ENCODE measurements around the gene TRIM22.
A peak's percentile ranks its signal among the peaks of the same experiment; 100 is the strongest.
"Not testable (repeated sequence)": the region's sequence is repeated elsewhere in the genome, so short reads cannot be mapped to it uniquely, and the experiment has no call there.

The TRIM22 gene, protein sequence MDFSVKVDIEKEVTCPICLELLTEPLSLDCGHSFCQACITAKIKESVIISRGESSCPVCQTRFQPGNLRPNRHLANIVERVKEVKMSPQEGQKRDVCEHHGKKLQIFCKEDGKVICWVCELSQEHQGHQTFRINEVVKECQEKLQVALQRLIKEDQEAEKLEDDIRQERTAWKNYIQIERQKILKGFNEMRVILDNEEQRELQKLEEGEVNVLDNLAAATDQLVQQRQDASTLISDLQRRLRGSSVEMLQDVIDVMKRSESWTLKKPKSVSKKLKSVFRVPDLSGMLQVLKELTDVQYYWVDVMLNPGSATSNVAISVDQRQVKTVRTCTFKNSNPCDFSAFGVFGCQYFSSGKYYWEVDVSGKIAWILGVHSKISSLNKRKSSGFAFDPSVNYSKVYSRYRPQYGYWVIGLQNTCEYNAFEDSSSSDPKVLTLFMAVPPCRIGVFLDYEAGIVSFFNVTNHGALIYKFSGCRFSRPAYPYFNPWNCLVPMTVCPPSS

GRCh38 chr11:5689551-5689983 lies at the start of gene TRIM22:
Gene TRIM22, plus strand, starts transcription at chr11:5689790. Its CDS starts 6,443 bp downstream, at chr11:5696233.
- H3K4me3 ChIP-seq (ENCODE audit: low read depth, low read length) = peak within 1 kb of the TSS; percentile 13

DNA sequence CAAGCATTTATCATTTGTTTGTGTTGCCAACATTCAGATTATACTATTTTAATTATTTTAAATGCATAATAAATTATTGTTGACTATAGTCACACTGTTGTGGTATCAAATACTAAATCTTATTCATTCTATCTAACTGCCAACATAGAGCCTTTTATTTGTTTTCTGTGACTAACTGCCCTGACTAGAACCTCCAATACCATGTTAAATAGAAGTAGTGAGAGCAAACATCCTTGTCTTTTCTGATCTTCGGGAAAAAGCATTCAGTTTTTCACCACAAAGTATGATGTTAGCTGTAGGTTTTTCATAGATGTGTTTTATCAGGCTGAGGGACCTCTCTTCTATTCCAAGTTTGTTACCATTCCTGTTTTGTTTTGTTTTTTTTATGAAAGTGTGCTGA lies 49.6 kb upstream of the TRIM22 start:
- no peak overlapping the region for H3K4me3 ChIP-seq (ENCODE audit: low read depth, low read length)

- H3K4me3 ChIP-seq (ENCODE audit: low read depth, low read length) = no peak overlapping the region
Observed at GRCh38 chr11:5643585-5643984, 46.0 kb upstream of the TRIM22 start.

GRCh38 chr11:5646139-5646538 lies 43.5 kb upstream of the TRIM22 start:
- H3K4me3 ChIP-seq (ENCODE audit: low read depth, low read length) = no peak overlapping the region

DNA sequence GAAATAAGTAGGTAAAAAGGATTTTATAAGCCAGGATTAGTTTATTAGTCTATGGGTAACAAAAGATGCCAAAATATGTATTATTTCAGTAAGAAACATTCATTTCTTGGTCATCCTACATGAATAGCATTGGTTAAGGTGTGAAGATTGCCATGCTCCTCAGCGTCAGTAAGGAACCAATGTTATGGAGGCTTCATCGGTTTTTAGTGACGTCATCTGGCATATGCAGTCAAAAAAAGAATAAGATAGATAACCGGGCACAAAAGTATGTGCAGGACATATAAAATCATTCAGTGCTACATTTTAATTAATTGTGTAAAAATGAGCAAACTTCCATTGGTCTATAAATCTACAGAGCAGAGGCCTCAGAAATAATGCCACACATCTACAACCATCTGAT lies 34.1 kb upstream of the TRIM22 start:
- H3K4me3 ChIP-seq (ENCODE audit: low read depth, low read length) = no peak overlapping the region

DNA sequence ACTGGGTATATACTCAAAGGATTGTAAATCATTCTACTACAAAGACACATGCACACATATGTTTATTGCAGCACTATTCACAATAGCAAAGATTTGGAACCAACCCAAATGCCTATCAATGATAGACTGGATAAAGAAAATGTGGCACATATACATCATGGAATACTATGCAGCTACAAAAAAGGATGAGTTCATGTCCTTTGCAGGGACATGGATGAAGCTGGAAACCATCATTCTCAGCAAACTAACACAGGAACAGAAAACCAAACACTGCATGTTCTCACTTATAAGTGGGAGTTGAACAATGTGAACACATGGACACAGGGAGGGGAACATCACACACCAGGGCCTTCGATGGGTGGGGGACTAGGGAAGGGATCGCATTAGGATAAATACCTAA lies 32.6 kb upstream of the TRIM22 start:
- H3K4me3 ChIP-seq (ENCODE audit: low read depth, low read length) = not testable (repeated sequence)

DNA sequence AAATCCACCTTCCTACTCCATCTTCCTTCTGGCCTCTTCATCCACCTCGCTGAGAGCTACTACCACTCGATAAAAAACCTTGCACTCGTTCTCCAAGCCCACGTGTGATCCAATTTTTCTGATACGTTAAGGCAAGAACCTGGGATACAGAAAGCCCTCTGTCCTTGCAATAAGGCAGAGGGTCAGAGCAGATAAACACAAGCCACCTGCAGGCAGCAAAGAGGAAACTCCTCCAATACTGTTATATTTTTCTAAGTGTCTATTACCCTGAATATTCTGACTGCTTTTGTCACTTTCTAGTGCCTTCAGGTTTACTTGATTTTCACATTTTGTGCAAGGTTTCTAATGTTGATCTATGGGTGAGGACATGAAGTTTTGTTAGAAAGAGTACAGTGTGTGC lies 31.3 kb upstream of the TRIM22 start:
- no peak overlapping the region for H3K4me3 ChIP-seq (ENCODE audit: low read depth, low read length)

DNA sequence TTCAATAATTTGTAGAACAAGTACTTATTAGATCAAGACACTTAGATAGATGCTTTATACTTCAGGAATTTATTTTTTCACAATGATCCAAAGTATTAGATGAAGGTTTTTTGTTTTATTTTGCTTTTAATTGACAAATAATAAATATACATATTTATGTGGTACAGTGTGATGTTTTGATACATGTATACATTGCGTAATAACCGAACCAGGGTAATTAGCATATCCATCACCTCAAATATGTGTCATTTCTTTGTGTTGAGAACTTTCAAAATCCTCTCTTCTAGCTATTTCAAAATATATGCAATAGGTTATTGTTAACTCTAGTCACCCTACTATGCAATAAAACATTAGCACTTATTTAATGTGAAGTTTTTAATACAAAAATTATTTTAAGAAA lies 26.1 kb upstream of the TRIM22 start:
- H3K4me3 ChIP-seq (ENCODE audit: low read depth, low read length) = no peak overlapping the region

DNA sequence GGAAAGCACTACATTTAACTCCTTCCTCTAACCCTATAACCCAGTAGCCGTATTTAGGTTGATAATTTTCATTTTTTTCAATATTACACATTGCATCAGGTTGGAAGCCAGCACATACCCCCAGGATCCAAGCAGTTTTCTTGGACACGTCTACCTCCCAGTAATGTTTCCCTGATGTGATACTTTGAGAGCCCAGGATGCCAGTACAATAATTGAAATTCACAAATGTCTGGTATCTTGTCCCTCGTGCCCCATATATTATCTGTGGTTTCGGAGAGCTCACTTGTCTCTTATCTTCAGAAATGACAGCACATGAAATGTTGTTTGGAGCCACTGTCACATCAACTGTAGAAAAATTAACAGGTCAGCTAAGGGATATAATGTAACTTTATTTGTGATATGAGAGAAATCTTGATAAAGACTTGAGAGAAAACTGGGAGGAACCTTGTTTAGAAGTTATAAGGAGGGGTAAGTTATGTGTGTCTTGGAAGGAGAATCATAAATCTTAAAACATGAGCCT lies 24.5 kb upstream of the TRIM22 start:
- no peak overlapping the region for H3K4me3 ChIP-seq (ENCODE audit: low read depth, low read length)

- H3K4me3 ChIP-seq (ENCODE audit: low read depth, low read length) = no peak overlapping the region
Observed at GRCh38 chr11:5665746-5666401, 23.7 kb upstream of the TRIM22 start.

DNA sequence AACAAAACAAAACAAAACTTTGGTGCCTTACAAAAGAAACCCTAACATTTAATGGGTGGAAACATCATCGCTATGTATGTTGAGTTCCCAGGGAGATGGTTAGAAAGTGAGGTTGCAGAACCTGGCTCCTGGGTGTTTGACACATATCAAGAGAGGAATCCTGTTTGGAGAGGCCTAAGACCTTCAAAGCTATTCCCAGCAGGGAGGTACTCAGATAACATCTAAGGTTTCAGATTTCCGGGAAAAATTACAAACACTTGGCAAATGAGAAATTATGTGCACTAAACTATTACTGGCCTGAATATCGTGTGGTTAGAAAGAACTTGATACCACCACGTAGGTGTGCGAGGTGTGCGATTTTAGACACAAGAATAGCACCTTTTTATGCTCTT lies 23.2 kb upstream of the TRIM22 start:
- no peak overlapping the region for H3K4me3 ChIP-seq (ENCODE audit: low read depth, low read length)

GRCh38 chr11:5671831-5672230 lies 17.8 kb upstream of the TRIM22 start:
- no peak overlapping the region for H3K4me3 ChIP-seq (ENCODE audit: low read depth, low read length)

- H3K4me3 ChIP-seq (ENCODE audit: low read depth, low read length) = no peak overlapping the region
Observed at GRCh38 chr11:5674391-5674790, 15.2 kb upstream of the TRIM22 start.

- H3K4me3 ChIP-seq (ENCODE audit: low read depth, low read length) = no peak overlapping the region
Observed at GRCh38 chr11:5679811-5680210, 9.8 kb upstream of the TRIM22 start.

GRCh38 chr11:5682890-5683441 lies 6.6 kb upstream of the TRIM22 start:
- not testable (repeated sequence) for H3K4me3 ChIP-seq (ENCODE audit: low read depth, low read length)

- not testable (repeated sequence) for H3K4me3 ChIP-seq (ENCODE audit: low read depth, low read length)
Observed at GRCh38 chr11:5683620-5684019, 6.0 kb upstream of the TRIM22 start.

DNA sequence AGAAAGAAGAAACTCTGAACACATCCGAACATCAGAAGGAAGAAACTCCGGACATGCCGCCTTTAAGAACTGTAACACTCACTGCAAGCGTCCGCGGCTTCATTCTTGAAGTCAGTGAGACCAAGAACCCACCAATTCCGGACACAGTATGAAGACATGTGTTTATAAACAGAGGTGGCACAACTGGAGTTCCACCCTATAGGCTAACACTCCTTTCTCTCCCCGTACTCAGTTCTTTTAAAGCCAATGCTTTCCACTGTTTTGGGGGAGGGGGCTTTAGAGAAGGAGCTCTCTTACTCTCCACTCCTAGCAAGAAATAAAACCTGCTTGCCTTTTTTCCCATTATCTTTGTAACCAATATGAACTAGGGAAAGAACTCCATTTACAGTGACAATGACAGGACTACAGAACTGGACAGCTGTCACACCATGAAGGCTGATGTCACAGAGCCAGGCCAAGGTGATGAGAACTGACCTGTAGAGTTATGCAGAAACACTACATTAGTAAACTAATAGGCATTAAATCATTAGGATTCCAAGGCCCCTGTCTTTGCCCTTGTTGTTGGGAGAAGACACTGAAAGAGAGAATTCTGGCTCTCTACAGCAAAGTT lies 5.4 kb upstream of the TRIM22 start:
- H3K4me3 ChIP-seq (ENCODE audit: low read depth, low read length) = peak overlapping the region; percentile 55

DNA sequence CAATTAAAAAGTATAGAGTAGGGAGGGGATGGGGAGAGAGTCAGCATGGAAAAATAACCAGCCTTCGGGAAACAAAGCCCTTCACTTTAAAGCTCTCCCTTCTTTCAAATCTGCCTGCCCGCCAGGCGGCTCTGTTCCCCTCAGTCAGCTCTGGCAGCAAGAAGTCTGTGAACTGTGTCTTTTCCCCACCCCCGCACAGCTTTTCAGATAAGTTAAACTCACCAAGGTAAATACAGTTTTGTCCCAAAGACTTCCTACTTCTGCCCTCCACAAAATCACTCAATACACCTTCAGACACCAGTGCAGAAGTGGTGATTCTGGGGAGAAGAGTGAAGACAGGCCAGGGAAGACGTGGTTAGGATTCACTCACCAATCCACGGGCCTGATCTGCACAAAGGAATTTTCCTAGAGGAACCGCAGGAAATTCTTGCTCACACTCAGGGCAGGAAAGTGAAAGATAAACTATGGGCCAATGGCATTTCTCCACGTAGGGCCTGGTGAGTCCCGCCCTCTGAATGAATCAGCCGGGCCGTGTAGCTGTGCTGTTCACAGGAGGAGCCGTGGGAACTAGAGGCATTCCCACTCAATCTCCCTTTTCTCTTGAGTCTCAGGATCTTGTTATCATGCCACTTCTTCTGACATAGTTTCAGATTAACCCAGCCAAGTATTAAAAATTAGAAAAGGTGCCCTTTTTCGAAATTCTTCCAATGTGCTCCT lies 4.8 kb upstream of the TRIM22 start, which contains the start of gene TRIM5:
TRIM5 (minus strand) TSS at position 429 of the 717 bp plus-strand sequence. CDS start 4,897 bp downstream, outside the sequence.
- H3K4me3 ChIP-seq (ENCODE audit: low read depth, low read length) = peak within 1 kb of the TSS; percentile 55

DNA sequence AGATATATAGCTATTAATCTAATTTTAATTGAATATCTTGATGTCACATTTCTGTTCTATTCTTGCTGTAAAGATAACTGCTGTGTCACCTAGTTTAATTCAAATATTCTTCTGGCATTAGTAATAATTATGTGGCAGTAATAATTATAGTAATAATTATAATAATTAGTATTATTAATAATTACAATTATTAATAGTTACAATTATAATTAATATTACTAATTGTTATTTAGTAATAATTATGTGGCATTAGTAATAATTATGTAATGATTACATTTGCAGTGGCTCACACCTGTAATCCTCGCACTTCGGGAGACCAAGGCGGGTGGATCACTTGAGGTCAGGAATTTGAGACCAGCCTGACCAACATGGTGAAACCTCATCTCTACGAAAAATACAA lies 3.2 kb upstream of the TRIM22 start:
- no peak overlapping the region for H3K4me3 ChIP-seq (ENCODE audit: low read depth, low read length)

DNA sequence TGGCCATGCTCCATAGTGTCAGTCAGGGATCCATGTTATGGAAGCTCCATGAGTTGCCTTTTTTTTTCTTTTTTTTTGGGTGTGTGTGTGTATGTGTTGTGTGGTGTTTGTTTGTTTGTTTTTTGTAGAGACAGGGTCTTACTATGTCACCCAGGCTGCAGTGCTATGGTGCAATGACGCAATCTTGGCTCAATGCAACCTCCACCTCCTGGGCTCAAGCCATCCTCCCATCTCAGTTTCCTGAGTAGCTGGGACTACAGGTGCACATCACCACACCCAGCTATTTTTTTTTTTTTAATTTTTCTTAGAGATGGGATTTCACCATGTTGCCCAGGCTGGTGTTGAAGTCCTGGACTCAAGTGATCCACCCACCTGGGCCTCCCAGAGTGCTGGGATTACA lies 1.1 kb upstream of the TRIM22 start:
- no peak overlapping the region for H3K4me3 ChIP-seq (ENCODE audit: low read depth, low read length)

Data from iPS-11a (cell line).